ENCODE results near the gene CIB4. TPM values are rescaled to one million over a fixed set of nuclear protein-coding genes. Genes with fewer than 3 reads are reported as not detected.

CIB4 gene
- total and polyA plus RNA-seq, 2 experiments from 2014 or later = not detected

DNA sequence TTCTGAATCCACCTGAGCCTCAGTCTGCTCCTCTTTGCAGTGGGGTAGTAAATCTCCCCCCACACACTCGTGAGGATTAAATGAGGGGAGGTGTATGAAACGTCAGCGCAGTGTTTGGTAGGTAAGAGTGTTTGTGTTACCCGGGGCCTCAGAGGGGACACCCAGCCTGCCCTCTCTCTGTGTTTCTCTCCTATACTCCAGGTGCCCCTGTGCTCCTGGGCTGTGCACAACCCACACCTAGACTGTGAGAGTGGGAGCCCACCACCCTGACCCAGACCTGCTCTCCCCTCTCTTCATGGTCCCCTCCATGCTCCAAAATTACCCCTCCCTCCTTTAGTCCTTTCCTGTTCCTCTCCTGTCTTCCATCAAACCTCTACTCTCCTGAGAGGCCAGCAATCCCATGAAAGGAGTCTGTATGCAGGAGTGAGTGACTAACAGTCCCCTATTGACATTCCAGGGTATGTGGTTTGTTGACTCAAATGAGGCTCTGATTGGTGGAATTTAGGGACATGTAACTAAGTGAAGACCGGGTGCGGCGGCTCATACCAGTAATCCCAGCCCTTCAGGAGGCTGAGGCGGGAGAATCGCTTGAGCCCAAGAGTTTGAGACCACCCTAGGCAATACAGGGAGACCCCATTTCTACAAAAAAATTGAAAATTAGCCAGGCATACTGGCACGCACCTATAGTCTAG is 10.4 kb downstream of the CIB4 start:
- H2AFZ ChIP-seq = no peak overlapping the region
- WGBS (ENCODE audit: low lambda C conversion rate, missing lambda C conversion rate) = 57% methylated on average over 10 of the region's 10 CpGs
- H3K4me3 ChIP-seq = no peak overlapping the region
- no peak for TF ChIP-seq EZH2phosphoT487 (IDR thresholded peaks at IDR 0.05; ENCODE audit: low read depth, severe bottlenecking, unreplicated experiment)
- no peak for TF ChIP-seq CTCF (IDR thresholded peaks at IDR 0.05; ENCODE audit: poor library complexity)
- TF ChIP-seq EZH2 (IDR thresholded peaks at IDR 0.05; ENCODE audit: borderline replicate concordance) = no peak
- peaks cover 20% of the 10 kb centered on the region for H3K4me1 ChIP-seq (ENCODE audit: insufficient read depth)
- DNase-seq (ENCODE audit: low spot score) = peak; percentile 65
- no peaks in the 10 kb centered on the region for H3K9me3 ChIP-seq (ENCODE audit: low read depth)
- H3K27ac ChIP-seq = peak overlapping the region; percentile 49
- no peaks in the 10 kb centered on the region for H3K27me3 ChIP-seq
- H3K36me3 ChIP-seq (replicated peaks; ENCODE audit: insufficient read depth, low read depth) = no peaks in the 10 kb centered on the region
- H4K20me1 ChIP-seq (ENCODE audit: insufficient read depth, poor library complexity, severe bottlenecking) = no peaks in the 10 kb centered on the region
- H3K4me2 ChIP-seq = no peak overlapping the region
- no peaks in the 10 kb centered on the region for H3K79me2 ChIP-seq
- H3K9me2 ChIP-seq (replicated peaks; ENCODE audit: insufficient read depth) = no peaks in the 10 kb centered on the region

- no peak overlapping the region for H3K4me3 ChIP-seq
- no peak for DNase-seq (ENCODE audit: low spot score)
- TF ChIP-seq EZH2 (IDR thresholded peaks at IDR 0.05; ENCODE audit: borderline replicate concordance) (no peak), CTCF (IDR thresholded peaks at IDR 0.05; ENCODE audit: poor library complexity) (no peak), EZH2phosphoT487 (IDR thresholded peaks at IDR 0.05; ENCODE audit: low read depth, severe bottlenecking, unreplicated experiment) (no peak)
- no peaks in the 10 kb centered on the region for H3K79me2 ChIP-seq
- no peaks in the 10 kb centered on the region for H3K27me3 ChIP-seq
- no peaks in the 10 kb centered on the region for H3K9me2 ChIP-seq (replicated peaks; ENCODE audit: insufficient read depth)
- no peak overlapping the region for H3K27ac ChIP-seq
- H3K9me3 ChIP-seq (ENCODE audit: low read depth) = no peaks in the 10 kb centered on the region
- H3K36me3 ChIP-seq (replicated peaks; ENCODE audit: insufficient read depth, low read depth) = no peaks in the 10 kb centered on the region
- H3K4me2 ChIP-seq = no peak overlapping the region
- H2AFZ ChIP-seq = no peak overlapping the region
- peaks cover 16% of the 10 kb centered on the region for H3K4me1 ChIP-seq (ENCODE audit: insufficient read depth)
- H4K20me1 ChIP-seq (ENCODE audit: insufficient read depth, poor library complexity, severe bottlenecking) = no peaks in the 10 kb centered on the region
- 97% methylated on average over 4 of the region's 4 CpGs for WGBS (ENCODE audit: low lambda C conversion rate, missing lambda C conversion rate)
Observed at GRCh38 chr2:26630235-26630634, 10.9 kb downstream of the CIB4 start.

- Histone ChIP-seq H3K9me3 (ENCODE audit: low read depth) (no peaks in the 10 kb centered on the region), H3K4me2 (no peak overlapping the region), H3K27me3 (no peaks in the 10 kb centered on the region), H2AFZ (no peak overlapping the region), H3K27ac (no peak overlapping the region), H3K4me1 (ENCODE audit: insufficient read depth) (peaks cover 16% of the 10 kb centered on the region), H3K4me3 (no peak overlapping the region), H3K9me2 (replicated peaks; ENCODE audit: insufficient read depth) (no peaks in the 10 kb centered on the region), H3K79me2 (no peaks in the 10 kb centered on the region), H4K20me1 (ENCODE audit: insufficient read depth, poor library complexity, severe bottlenecking) (no peaks in the 10 kb centered on the region), H3K36me3 (replicated peaks; ENCODE audit: insufficient read depth, low read depth) (no peaks in the 10 kb centered on the region)
- no peak for TF ChIP-seq CTCF (IDR thresholded peaks at IDR 0.05; ENCODE audit: poor library complexity)
- no peak for TF ChIP-seq EZH2phosphoT487 (IDR thresholded peaks at IDR 0.05; ENCODE audit: low read depth, severe bottlenecking, unreplicated experiment)
- TF ChIP-seq EZH2 (IDR thresholded peaks at IDR 0.05; ENCODE audit: borderline replicate concordance) = no peak
- no peak for DNase-seq (ENCODE audit: low spot score)
- 83% methylated on average over 10 of the region's 10 CpGs for WGBS (ENCODE audit: low lambda C conversion rate, missing lambda C conversion rate)
Observed at GRCh38 chr2:26629751-26630150, 11.4 kb downstream of the CIB4 start.

All from hepatocyte (in vitro differentiated cells).